Lower lobe of right lung (tissue), 2 donors: ENCODE data around the gene ADAMTS7. TPM values are rescaled to one million over a fixed set of nuclear protein-coding genes. Genes with fewer than 3 reads are reported as not detected.
A peak's percentile ranks its signal among the peaks of the same experiment; 100 is the strongest.
"Not testable (repeated sequence)": the region's sequence is repeated elsewhere in the genome, so short reads cannot be mapped to it uniquely, and the experiment has no call there.

Experiments used
- ATAC-seq, 2 donors: fragments of 200-7000 bp; cut with Tn5 transposase; one replicate each; pipeline ENCODE4 v1.9.1; 2020 to 2022; ENCODE audit warnings: mild to moderate bottlenecking in 2 of 2, moderate library complexity in 2 of 2
- DNase-seq: peaks from one replicate; pipeline ENCODE4 v3.0.0-alpha.2; 2020
- H3K27ac ChIP-seq: fragments of 200-600 bp; one replicate; pipeline ENCODE4 v1.8.0; 2022
- H3K27me3 ChIP-seq: fragments of 200-600 bp; one replicate; pipeline ENCODE4 v1.8.0; 2022; ENCODE audit warnings: low read depth
- H3K36me3 ChIP-seq: fragments of 200-600 bp; one replicate; pipeline ENCODE4 v1.8.0; 2022; ENCODE audit warnings: mild to moderate bottlenecking
- H3K4me1 ChIP-seq: fragments of 200-600 bp; one replicate; pipeline ENCODE4 v1.8.0; 2022
- H3K4me3 ChIP-seq: fragments of 200-600 bp; one replicate; pipeline ENCODE4 v1.8.0; 2022; ENCODE audit warnings: mild to moderate bottlenecking
- H3K9me3 ChIP-seq: fragments of 200-600 bp; one replicate; pipeline ENCODE4 v1.8.0; 2022
- CTCF ChIP-seq: fragments of 200-600 bp; IDR thresholded peaks from one replicate; pipeline ENCODE4 v1.8.0; 2022; ENCODE audit warnings: antibody characterized with exemption, mild to moderate bottlenecking
- intact Hi-C: fragments of 100-400 bp; cut with DNase I; formaldehyde crosslinking; loops from one replicate; pipeline ENCODE4 v1.11.0; 2022
- total RNA-seq: library from RNA; stranded (reverse); fragmentation: NEBNext Ultra II Directional; extraction: Animal tissue kit (Norgen Biotek cat#: 25700); gene quantifications from one replicate; pipeline ENCODE4 v1.2.1, GENCODE V29; 2021
- donor health status: DM: no; HTN: yes; CAD: no; lungs with severe emphysema.

Gene ADAMTS7
- total RNA-seq, 1 donor from 2014 or later = 5.3 TPM

GRCh38 chr15:78763796-78764241 lies 47.4 kb downstream of the ADAMTS7 start:
- no peaks in the 10 kb centered on the region for H3K9me3 ChIP-seq
- ATAC-seq (no peak), DNase-seq (peak; percentile 43)
- no peak overlapping the region for H3K27ac ChIP-seq
- peaks cover 19% of the 10 kb centered on the region for H3K4me1 ChIP-seq
- TF ChIP-seq CTCF = no peak
- no peak overlapping the region for H3K4me3 ChIP-seq
- H3K27me3 ChIP-seq = no peaks in the 10 kb centered on the region
- intact Hi-C loops = no loop called here
- no peaks in the 10 kb centered on the region for H3K36me3 ChIP-seq

- intact Hi-C loops = no loop called here
- DNase-seq (peak; percentile 29), ATAC-seq (no peak)
- peaks cover 19% of the 10 kb centered on the region for H3K4me1 ChIP-seq
- no peak for TF ChIP-seq CTCF
- no peaks in the 10 kb centered on the region for H3K27me3 ChIP-seq
- H3K9me3 ChIP-seq = no peaks in the 10 kb centered on the region
- H3K36me3 ChIP-seq = no peaks in the 10 kb centered on the region
- no peak overlapping the region for H3K4me3 ChIP-seq
- no peak overlapping the region for H3K27ac ChIP-seq
Observed at GRCh38 chr15:78762985-78763795, 48.1 kb downstream of the ADAMTS7 start.

GRCh38 chr15:78762386-78762961 lies 48.8 kb downstream of the ADAMTS7 start:
- H3K4me3 ChIP-seq, intact Hi-C loops, H3K27me3 ChIP-seq, H3K9me3 ChIP-seq, H3K36me3 ChIP-seq, ATAC-seq, H3K27ac ChIP-seq: not testable (repeated sequence)
- peak; percentile 36 for DNase-seq
- peaks cover 20% of the 10 kb centered on the region for H3K4me1 ChIP-seq

- no peak for TF ChIP-seq CTCF
- peaks cover 26% of the 10 kb centered on the region for H3K4me1 ChIP-seq
- H3K9me3 ChIP-seq = no peaks in the 10 kb centered on the region
- H3K36me3 ChIP-seq = no peaks in the 10 kb centered on the region
- no peak overlapping the region for H3K4me3 ChIP-seq
- DNase-seq = peak; percentile 28
- no peaks in the 10 kb centered on the region for H3K27me3 ChIP-seq
- intact Hi-C loops = no loop called here
- no peak overlapping the region for H3K27ac ChIP-seq
- ATAC-seq = no peak
Observed at GRCh38 chr15:78761891-78762385, 49.3 kb downstream of the ADAMTS7 start.

GRCh38 chr15:78761475-78761874 lies 49.8 kb downstream of the ADAMTS7 start:
- not testable (repeated sequence) for H3K27me3 ChIP-seq, H3K4me3 ChIP-seq
- peak; percentile 49 for DNase-seq

GRCh38 chr15:78761020-78761419 lies 50.2 kb downstream of the ADAMTS7 start:
- no peak for TF ChIP-seq CTCF
- Histone ChIP-seq H3K4me3 (no peak overlapping the region), H3K9me3 (no peaks in the 10 kb centered on the region), H3K36me3 (no peaks in the 10 kb centered on the region), H3K27ac (peak overlapping the region; percentile 61), H3K4me1 (peaks cover 28% of the 10 kb centered on the region), H3K27me3 (no peaks in the 10 kb centered on the region)
- ATAC-seq (no peak), DNase-seq (no peak)
- intact Hi-C loops = no loop called here

More at GRCh38 chr15:78761475-78761874, 49.8 kb downstream of the ADAMTS7 start:
- H3K27ac ChIP-seq = peak overlapping the region; percentile 61
- ATAC-seq = peak; percentile 27 to 56
- H3K4me1 ChIP-seq = peaks cover 28% of the 10 kb centered on the region
- H3K9me3 ChIP-seq, H3K36me3 ChIP-seq, intact Hi-C loops: not testable (repeated sequence)

- intact Hi-C loops, H3K9me3 ChIP-seq, H3K27me3 ChIP-seq, H3K27ac ChIP-seq, H3K36me3 ChIP-seq, H3K4me3 ChIP-seq: not testable (repeated sequence)
- peaks cover 28% of the 10 kb centered on the region for H3K4me1 ChIP-seq
- peak; percentile 50 for DNase-seq
- ATAC-seq = peak; percentile 39 to 40
Observed at GRCh38 chr15:78760091-78760882, 51.0 kb downstream of the ADAMTS7 start.

- H3K27ac ChIP-seq, intact Hi-C loops, H3K36me3 ChIP-seq, H3K4me3 ChIP-seq, H3K9me3 ChIP-seq, H3K27me3 ChIP-seq, ATAC-seq: not testable (repeated sequence)
- H3K4me1 ChIP-seq = peaks cover 28% of the 10 kb centered on the region
- DNase-seq = peak; percentile 39
Observed at GRCh38 chr15:78759361-78759998, 51.8 kb downstream of the ADAMTS7 start.
